IPS-15b (cell line): ENCODE results near the gene CERKL.
A peak's percentile ranks its signal among the peaks of the same experiment; 100 is the strongest.

Experiments used
- H3K27me3 ChIP-seq: one replicate; pipeline ENCODE4 v1.6.1; 2013; ENCODE audit warnings: low read length; ENCODE audit not compliant: control insufficient read depth, insufficient read depth
- H3K36me3 ChIP-seq: one replicate; pipeline ENCODE4 v1.6.1; 2013; ENCODE audit warnings: low read length; ENCODE audit not compliant: control insufficient read depth, insufficient read depth
- H3K4me1 ChIP-seq: one replicate; pipeline ENCODE4 v1.6.1; 2013; ENCODE audit warnings: mild to moderate bottlenecking, low read length; ENCODE audit not compliant: control insufficient read depth, insufficient read depth
- H3K4me3 ChIP-seq: one replicate; pipeline ENCODE4 v1.5.1; 2013; ENCODE audit warnings: low read depth, low read length
- H3K9ac ChIP-seq: one replicate; pipeline ENCODE4 v1.6.1; 2013; ENCODE audit warnings: low read depth, mild to moderate bottlenecking, low read length
- H3K9me3 ChIP-seq: one replicate; pipeline ENCODE4 v1.6.1; 2013; ENCODE audit warnings: mild to moderate bottlenecking, low read length; ENCODE audit not compliant: control insufficient read depth, insufficient read depth

Gene CERKL

GRCh38 chr2:181674461-181674860, 17.6 kb upstream of the CERKL start:
- H3K27me3 ChIP-seq: peaks cover 92% of the 10 kb centered on the region
- H3K4me3 ChIP-seq: no peak overlapping the region
- H3K36me3 ChIP-seq: no peaks in the 10 kb centered on the region
- no peak overlapping the region for H3K9ac ChIP-seq
- H3K4me1 ChIP-seq: peaks cover 3% of the 10 kb centered on the region
- H3K9me3 ChIP-seq: no peaks in the 10 kb centered on the region

DNA sequence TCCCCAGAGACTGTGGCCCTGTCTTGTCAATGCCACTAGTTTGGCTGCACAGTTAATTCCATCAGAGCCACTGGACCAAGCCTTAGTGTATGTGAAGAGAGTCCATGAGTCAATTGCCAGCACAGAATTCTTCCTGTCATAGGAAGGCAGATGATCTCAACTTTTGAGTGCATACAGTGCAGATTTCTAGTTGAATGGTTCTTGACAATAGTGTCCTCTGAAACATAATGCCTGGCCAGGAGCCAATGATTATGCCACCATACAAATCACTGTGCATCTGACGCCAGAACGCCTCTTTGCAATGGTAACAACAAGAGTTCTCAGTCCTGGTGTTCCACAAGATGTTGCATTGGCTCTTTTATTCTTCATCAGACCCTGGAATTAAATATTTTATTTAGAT, 16.3 kb upstream of the CERKL start:
- Histone ChIP-seq H3K27me3 (peaks cover 92% of the 10 kb centered on the region), H3K9me3 (no peaks in the 10 kb centered on the region), H3K4me3 (no peak overlapping the region), H3K9ac (no peak overlapping the region), H3K4me1 (peaks cover 1% of the 10 kb centered on the region), H3K36me3 (no peaks in the 10 kb centered on the region)

DNA sequence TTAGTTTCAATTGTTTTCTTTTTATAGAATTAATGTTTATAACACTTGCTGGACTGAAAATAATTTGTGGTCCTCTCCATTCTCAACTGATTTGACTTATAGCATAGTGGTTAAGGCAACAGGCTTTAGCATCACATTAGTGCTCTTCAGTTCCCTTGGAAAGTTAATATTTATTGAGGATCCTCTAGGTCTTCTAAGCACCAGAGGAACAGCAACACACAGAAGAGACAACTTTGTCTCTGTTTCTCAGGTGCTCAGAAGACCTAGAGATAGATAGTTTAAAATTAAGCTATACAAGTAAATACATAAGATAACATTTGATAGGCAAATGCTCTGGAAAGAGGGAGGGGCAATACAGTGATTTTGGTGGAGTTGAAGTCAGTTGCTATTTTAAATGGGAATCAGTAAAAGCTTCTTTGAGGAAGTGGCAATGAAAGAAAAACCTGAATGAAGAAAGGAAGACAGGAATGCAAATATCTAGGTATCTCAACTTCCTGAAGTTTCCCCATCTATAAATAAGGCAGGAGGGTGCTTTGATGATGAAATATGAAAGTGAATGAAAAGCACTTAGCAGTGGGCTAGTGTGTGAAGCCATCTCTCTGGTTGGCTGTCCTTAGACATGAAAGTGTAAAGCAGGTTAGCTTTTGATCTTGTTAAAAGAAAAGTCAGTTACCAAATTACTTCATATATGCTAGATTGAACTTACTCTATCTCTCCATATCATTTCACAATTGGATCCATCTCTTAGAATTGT, 15.5 kb upstream of the CERKL start:
- H3K36me3 ChIP-seq: no peaks in the 10 kb centered on the region
- no peaks in the 10 kb centered on the region for H3K9me3 ChIP-seq
- peaks cover 92% of the 10 kb centered on the region for H3K27me3 ChIP-seq
- H3K4me1 ChIP-seq: peaks cover 5% of the 10 kb centered on the region
- H3K9ac ChIP-seq: no peak overlapping the region
- no peak overlapping the region for H3K4me3 ChIP-seq

DNA sequence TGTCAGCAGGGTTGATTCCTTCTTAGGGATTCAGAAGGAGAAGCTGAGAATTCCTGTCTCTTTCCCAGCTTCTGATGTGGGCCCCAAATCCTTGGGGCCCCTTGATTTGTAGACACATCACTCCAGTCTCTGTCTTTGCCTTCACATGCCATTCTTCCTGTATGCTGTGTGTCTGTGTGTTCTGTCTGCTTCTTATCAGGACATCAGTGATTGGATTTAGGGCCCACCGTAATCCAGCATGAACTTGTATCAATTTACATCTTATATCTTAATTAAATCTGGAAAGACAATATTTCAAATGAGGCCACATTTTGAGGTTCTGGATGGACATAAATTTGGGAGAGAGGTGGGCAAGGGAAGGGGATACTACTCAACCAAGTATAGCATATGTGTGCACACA, 13.7 kb upstream of the CERKL start:
- no peak overlapping the region for H3K4me3 ChIP-seq
- no peaks in the 10 kb centered on the region for H3K9me3 ChIP-seq
- H3K4me1 ChIP-seq: peaks cover 10% of the 10 kb centered on the region
- no peak overlapping the region for H3K9ac ChIP-seq
- peaks cover 89% of the 10 kb centered on the region for H3K27me3 ChIP-seq
- no peaks in the 10 kb centered on the region for H3K36me3 ChIP-seq

DNA sequence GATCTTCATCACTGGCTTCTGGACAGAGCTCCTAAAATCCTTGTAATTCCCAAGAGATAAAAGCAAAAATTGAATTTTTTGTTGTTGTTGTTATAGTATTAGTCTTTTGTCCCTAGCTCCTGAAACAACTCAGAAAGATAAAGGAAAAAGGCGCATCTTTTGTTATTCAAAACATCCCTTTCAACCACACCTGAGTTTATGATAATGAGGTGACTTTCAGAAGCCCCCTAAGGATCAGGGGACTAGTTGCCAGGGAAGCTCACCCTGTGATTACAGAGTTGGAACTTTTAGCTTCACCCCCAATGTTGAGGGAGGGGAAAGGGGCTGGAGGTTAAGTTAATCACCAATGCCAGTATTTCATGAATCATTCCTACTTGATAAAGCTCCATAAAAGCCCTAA, 10.3 kb upstream of the CERKL start:
- H3K27me3 ChIP-seq: peaks cover 72% of the 10 kb centered on the region
- H3K4me3 ChIP-seq: no peak overlapping the region
- no peak overlapping the region for H3K9ac ChIP-seq
- no peaks in the 10 kb centered on the region for H3K36me3 ChIP-seq
- no peaks in the 10 kb centered on the region for H3K9me3 ChIP-seq
- peaks cover 10% of the 10 kb centered on the region for H3K4me1 ChIP-seq

DNA sequence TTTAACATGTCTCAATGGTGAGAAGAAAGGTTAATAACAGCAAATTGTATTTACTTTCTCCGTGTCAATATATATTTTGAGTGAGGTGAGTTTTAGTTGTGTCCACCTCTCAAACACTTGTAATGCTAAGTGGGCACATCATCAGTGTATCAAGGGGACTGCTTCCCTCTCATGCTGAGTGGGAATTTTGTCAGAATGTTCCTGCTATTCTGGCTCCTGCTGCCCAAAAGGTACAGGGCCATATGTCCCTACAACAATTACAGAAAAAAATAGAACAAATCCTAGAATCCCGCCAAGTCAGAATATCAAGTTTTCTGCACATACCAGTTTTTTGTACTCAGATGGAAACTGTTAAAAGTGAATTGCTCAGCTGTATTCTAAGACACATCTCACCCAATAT, 5.4 kb upstream of the CERKL start:
- Histone ChIP-seq H3K4me1 (peaks cover 5% of the 10 kb centered on the region), H3K4me3 (no peak overlapping the region), H3K27me3 (peaks cover 80% of the 10 kb centered on the region), H3K9me3 (no peaks in the 10 kb centered on the region), H3K36me3 (no peaks in the 10 kb centered on the region), H3K9ac (no peak overlapping the region)

- H3K9me3 ChIP-seq: no peaks in the 10 kb centered on the region
- no peak overlapping the region for H3K4me3 ChIP-seq
- no peak overlapping the region for H3K9ac ChIP-seq
- H3K36me3 ChIP-seq: no peaks in the 10 kb centered on the region
- no peaks in the 10 kb centered on the region for H3K4me1 ChIP-seq
- peaks cover 74% of the 10 kb centered on the region for H3K27me3 ChIP-seq
These were observed 3.3 kb upstream of the CERKL start for GRCh38 chr2:181660181-181660580.

DNA sequence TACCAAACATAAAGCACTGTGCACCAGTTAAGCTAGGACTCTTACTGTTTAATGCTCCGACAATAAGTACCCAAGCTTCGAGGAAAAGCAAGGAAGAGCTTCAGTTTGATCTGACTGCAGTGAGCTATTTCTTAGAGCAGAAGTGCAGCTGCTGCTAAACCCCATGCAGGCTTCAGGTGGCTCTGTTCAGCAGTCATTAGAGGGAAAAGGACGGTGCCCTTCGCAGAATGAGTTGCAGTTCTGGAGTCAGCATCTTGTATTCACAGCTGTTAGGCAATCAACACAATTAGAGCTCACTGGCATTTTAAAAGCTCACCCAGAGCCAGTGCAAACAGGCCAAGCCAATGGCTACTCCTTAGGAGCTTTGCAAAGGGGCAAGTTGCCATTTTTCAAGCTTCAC, 1.5 kb upstream of the CERKL start:
- H3K9me3 ChIP-seq: no peaks in the 10 kb centered on the region
- no peak overlapping the region for H3K4me3 ChIP-seq
- H3K9ac ChIP-seq: no peak overlapping the region
- peaks cover 90% of the 10 kb centered on the region for H3K27me3 ChIP-seq
- no peaks in the 10 kb centered on the region for H3K4me1 ChIP-seq
- no peaks in the 10 kb centered on the region for H3K36me3 ChIP-seq

DNA sequence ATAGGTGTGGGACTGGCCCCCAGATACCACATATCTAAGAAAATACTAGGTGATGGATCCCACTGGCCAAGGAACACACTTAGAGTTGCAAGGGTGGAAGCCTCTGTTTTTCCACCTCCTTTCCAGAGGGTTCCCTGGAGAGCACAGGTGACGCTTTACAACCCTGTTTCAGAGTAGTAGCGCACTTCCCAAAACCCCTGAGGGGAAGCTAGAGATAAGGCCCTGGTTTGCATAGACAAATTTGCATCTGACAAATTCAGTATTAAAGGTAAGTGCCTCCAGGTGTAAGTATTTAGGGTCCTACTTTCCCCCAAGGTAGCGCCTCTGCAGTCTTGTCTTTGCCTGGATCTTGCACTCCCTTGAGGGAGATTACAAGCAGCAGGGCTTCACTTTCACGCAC, 474 bp upstream of the CERKL start:
- no peaks in the 10 kb centered on the region for H3K9me3 ChIP-seq
- H3K36me3 ChIP-seq: no peaks in the 10 kb centered on the region
- no peak overlapping the region for H3K9ac ChIP-seq
- H3K4me1 ChIP-seq: no peaks in the 10 kb centered on the region
- H3K27me3 ChIP-seq: peaks cover 88% of the 10 kb centered on the region
- H3K4me3 ChIP-seq: peak overlapping the region; percentile 57

DNA sequence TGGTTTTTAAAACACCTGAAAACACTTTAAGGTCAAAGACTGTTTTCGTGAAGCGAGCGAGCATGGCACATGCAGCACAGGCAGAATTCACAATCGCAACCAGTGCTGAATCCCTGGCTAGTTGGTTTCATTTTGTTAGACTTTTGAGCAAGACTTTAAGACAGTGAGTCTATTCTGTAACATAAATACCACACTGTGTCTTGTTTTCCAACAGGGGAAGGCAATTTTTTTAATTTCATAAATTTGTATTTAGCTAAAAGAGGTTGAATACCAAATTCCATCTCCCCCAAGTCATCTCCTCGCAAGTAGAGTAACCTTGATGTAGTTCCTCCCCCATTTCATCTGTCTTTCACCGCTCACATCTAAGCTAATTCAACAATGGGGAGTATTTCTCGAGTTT, 1.4 kb downstream of the CERKL start:
- Histone ChIP-seq H3K4me1 (no peaks in the 10 kb centered on the region), H3K36me3 (no peaks in the 10 kb centered on the region), H3K9me3 (no peaks in the 10 kb centered on the region), H3K4me3 (peak overlapping the region; percentile 57), H3K27me3 (peaks cover 83% of the 10 kb centered on the region), H3K9ac (no peak overlapping the region)

DNA sequence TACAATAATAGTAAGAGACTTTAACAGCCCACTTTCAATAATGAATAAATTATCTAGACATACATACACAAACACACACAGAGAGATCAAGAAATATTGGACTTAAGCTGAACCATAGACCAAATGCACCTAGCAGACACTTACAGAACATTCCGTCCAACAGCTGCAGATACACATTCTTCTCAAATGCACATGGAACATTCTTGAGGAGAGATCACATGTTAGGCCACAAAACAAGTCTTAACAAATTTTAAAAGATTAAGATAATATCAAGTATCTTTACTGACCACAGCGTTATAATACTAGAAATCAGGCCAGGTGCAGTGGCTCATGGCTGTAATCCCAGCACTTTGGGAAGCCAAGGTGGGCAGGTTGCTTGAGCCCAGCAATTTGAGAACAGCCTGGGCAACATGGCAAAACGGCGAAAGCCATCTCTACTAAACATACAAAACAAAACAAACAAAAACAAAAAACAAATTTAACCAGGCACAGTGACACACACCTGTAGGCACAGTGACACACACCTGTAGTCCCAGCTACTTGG, 7.4 kb downstream of the CERKL start:
- Histone ChIP-seq H3K4me3 (no peak overlapping the region), H3K9ac (no peak overlapping the region), H3K4me1 (no peaks in the 10 kb centered on the region)

GRCh38 chr2:181648478-181649155, 8.3 kb downstream of the CERKL start:
- Histone ChIP-seq H3K4me3 (no peak overlapping the region), H3K9ac (no peak overlapping the region), H3K9me3 (no peaks in the 10 kb centered on the region), H3K4me1 (no peaks in the 10 kb centered on the region), H3K36me3 (no peaks in the 10 kb centered on the region), H3K27me3 (peaks cover 24% of the 10 kb centered on the region)

More for the DNA sequence above, 7.4 kb downstream of the CERKL start:
- Histone ChIP-seq H3K36me3 (no peaks in the 10 kb centered on the region), H3K9me3 (no peaks in the 10 kb centered on the region), H3K27me3 (peaks cover 32% of the 10 kb centered on the region)
